K562 (cell line): Measurements from ENCODE around the gene PTGES3L. TPM values are rescaled to one million over a fixed set of nuclear protein-coding genes. Genes with fewer than 3 reads are reported as not detected.

Experiments used
- ATAC-seq: fragments of 200-7000 bp; cut with Tn5 transposase; 3 replicates; pipeline ENCODE4 v1.9.1; 2020; ENCODE audit warnings: moderate library complexity
- BruUV-seq: library from RNA; stranded (reverse); fragments of 400-500 nt; replicated peaks from 2 replicates; lab custom pipeline; 2021; lab: Mats Ljungman, UMichigan
- CTCF ChIA-PET: fragments of 300-600 bp; formaldehyde crosslinking; extraction: SDS; loops from one replicate; lab custom pipeline; 2021; ENCODE audit warnings: low intra/inter-chr PET ratio; lab: Yijun Ruan, JAX
- POLR2A ChIA-PET: fragments of 300-600, 350-650 bp; sonication (Branson Sonifier 250); formaldehyde crosslinking; extraction: SDS; loops from one replicate; lab custom pipeline; 2021; ENCODE audit warnings: antibody characterized with exemption, inconsistent platforms; lab: Yijun Ruan, JAX
- DNase-seq, 4 experiments: peaks; one replicate each; pipeline versions ENCODE4 v3.0.0 to v3.0.0-alpha.2; 2011 to 2018; ENCODE audit warnings: low spot score in 3 of 4, mixed read lengths in 3 of 4; ENCODE audit errors: extremely low read depth in 1 of 4
- FAIRE-seq: peaks from 2 replicates; lab custom pipeline; 2011; peaks lifted over from hg19 to GRCh38; lab: Jason Lieb, UNC
- H2AFZ ChIP-seq: 2 replicates; pipeline ENCODE4 v1.6.0; 2011; ENCODE audit warnings: low read depth, low read length, control low read depth, inconsistent platforms
- H3K27ac ChIP-seq: fragments of 200-600 bp; 3 replicates; pipeline ENCODE4 v1.8.0; 2011; ENCODE audit warnings: low read depth, mild to moderate bottlenecking, control low read depth, inconsistent platforms, low read length, moderate library complexity, mixed read lengths; ENCODE audit errors: extremely low read depth
- H3K27me3 ChIP-seq, 2 experiments: fragments of 300-600 bp in 1 of 2; 2 replicates in 1 of 2; 3 replicates in 1 of 2; pipeline versions ENCODE4 v1.6.0 to v1.8.0; 2011; ENCODE audit warnings: inconsistent platforms in 2 of 2, low read length in 2 of 2, mild to moderate bottlenecking in 1 of 2, mixed read lengths in 1 of 2, moderate library complexity in 1 of 2; ENCODE audit not compliant: control insufficient read depth in 2 of 2, insufficient read depth in 2 of 2
- H3K36me3 ChIP-seq: fragments of 300-600 bp; 3 replicates; pipeline ENCODE4 v1.8.0; 2011; ENCODE audit warnings: mild to moderate bottlenecking, low read length, inconsistent platforms; ENCODE audit not compliant: control insufficient read depth, insufficient read depth
- H3K4me1 ChIP-seq, 2 experiments: fragments of 200-600 bp in 1 of 2; replicated peaks in 1 of 2; 2 replicates in 1 of 2; 3 replicates in 1 of 2; pipeline versions ENCODE4 v1.5.1 to v1.8.0; 2011; ENCODE audit warnings: inconsistent platforms in 2 of 2, low read length in 2 of 2, mild to moderate bottlenecking in 1 of 2, mixed read lengths in 1 of 2, moderate library complexity in 1 of 2; ENCODE audit not compliant: control insufficient read depth in 2 of 2, insufficient read depth in 2 of 2
- H3K4me2 ChIP-seq: 2 replicates; pipeline ENCODE4 v1.6.1; 2011; ENCODE audit warnings: low read length, control low read depth, inconsistent platforms, mixed read lengths; ENCODE audit not compliant: insufficient read depth
- H3K4me3 ChIP-seq: fragments of 200-600 bp; sonication (generic), shearing (Covaris generic); 2 replicates; pipeline ENCODE4 v1.5.1; 2016; ENCODE audit warnings: control low read depth, inconsistent platforms
- H3K79me2 ChIP-seq: fragments of 200-600 bp; 3 replicates; pipeline ENCODE4 v1.8.0; 2011; ENCODE audit warnings: low read length, inconsistent platforms; ENCODE audit not compliant: control insufficient read depth, insufficient read depth
- H3K9ac ChIP-seq, 2 experiments: 2 replicates each; pipeline versions ENCODE4 v1.6.0 to v1.6.1; 2011; ENCODE audit warnings: low read depth in 2 of 2, low read length in 2 of 2, control low read depth in 1 of 2, inconsistent platforms in 1 of 2, mild to moderate bottlenecking in 1 of 2, mixed read lengths in 1 of 2; ENCODE audit not compliant: insufficient read depth in 1 of 2
- H3K9me1 ChIP-seq: one replicate; pipeline ENCODE4 v1.6.0; 2011; ENCODE audit warnings: inconsistent platforms, mild to moderate bottlenecking, low read length, moderate library complexity; ENCODE audit not compliant: control insufficient read depth, insufficient read depth
- H3K9me3 ChIP-seq: replicated peaks from 2 replicates; pipeline ENCODE4 v1.5.1; 2011; ENCODE audit warnings: low read depth, low read length, inconsistent platforms; ENCODE audit not compliant: control insufficient read depth, insufficient read depth
- H4K20me1 ChIP-seq: replicated peaks from 2 replicates; pipeline ENCODE4 v1.6.1; 2011; ENCODE audit warnings: low read length, inconsistent platforms, mixed read lengths; ENCODE audit not compliant: control insufficient read depth, insufficient read depth
- ATF1 ChIP-seq, 2 experiments: fragments of 450-650 bp in 1 of 2; IDR thresholded peaks; 2 replicates each; pipeline ENCODE4 v1.6.1; 2016; ENCODE audit warnings: missing compliant biosample characterization in 1 of 2, missing genetic modification characterization in 1 of 2
- CHAMP1 ChIP-seq: fragments of 450-650 bp; IDR thresholded peaks from 2 replicates; pipeline ENCODE4 v1.6.1; 2016; ENCODE audit warnings: mild to moderate bottlenecking
- DLX4 ChIP-seq: fragments of 250-450 bp; sonication (Bioruptor Pico); IDR thresholded peaks from 2 replicates; pipeline ENCODE4 v1.6.1; 2021; ENCODE audit warnings: mild to moderate bottlenecking
- HDAC2 ChIP-seq: fragments of 450-650 bp; IDR thresholded peaks from 2 replicates; pipeline ENCODE4 v1.6.1; 2016; ENCODE audit warnings: mild to moderate bottlenecking
- NCOR1 ChIP-seq: fragments of 450-650 bp; IDR thresholded peaks from 2 replicates; pipeline ENCODE4 v1.6.1; 2016; ENCODE audit warnings: mild to moderate bottlenecking, moderate library complexity
- REST ChIP-seq, 2 experiments: fragments of 450-650 bp; formaldehyde crosslinking in 1 of 2; IDR thresholded peaks; 2 replicates each; pipeline versions ENCODE4 v1.4.0 to v1.6.1; 2014 to 2020; ENCODE audit warnings: mild to moderate bottlenecking in 2 of 2, borderline replicate concordance in 1 of 2, low read depth in 1 of 2
- SP1 ChIP-seq: sonication (generic); formaldehyde crosslinking; IDR thresholded peaks from 2 replicates; pipeline ENCODE4 v1.8.1; 2022; ENCODE audit warnings: mild to moderate bottlenecking, missing genetic modification reagents
- TAF9B ChIP-seq: fragments of 450-650 bp; IDR thresholded peaks from 2 replicates; pipeline ENCODE4 v1.6.1; 2018; ENCODE audit warnings: mild to moderate bottlenecking; ENCODE audit not compliant: partially characterized antibody
- ZBTB34 ChIP-seq: fragments of 250-450 bp; sonication (Bioruptor Pico); IDR thresholded peaks from 2 replicates; pipeline ENCODE4 v1.8.0; 2021; ENCODE audit warnings: mild to moderate bottlenecking, moderate library complexity
- WGBS: fragments of 100-300 bp; shearing (Covaris generic); methylation state at CpG from one replicate; pipeline ENCODE4 v1.1.6; 2016; ENCODE audit warnings: low coverage, mixed read lengths; ENCODE audit not compliant: insufficient coverage; ENCODE audit errors: missing lambda C conversion rate; 5-methylcytosine and 5-hydroxymethylcytosine counted together
- in situ Hi-C: fragments of 300-500 bp; cut with MboI; formaldehyde crosslinking; loops from 4 replicates; pipeline ENCODE4 v1.15.0; 2018; ENCODE audit warnings: inconsistent platforms, mixed read lengths
- intact Hi-C: fragments of 100-400 bp; cut with micrococcal nuclease; formaldehyde crosslinking; loops from 2 replicates; pipeline ENCODE4 v1.14.2; 2022
- polyA plus RNA-seq, 8 experiments: library from polyadenylated mRNA; depleted of rRNA in 4 of 8; stranded (reverse) in 5 of 8; unstranded in 3 of 8; fragments of >200 nt; fragmentation: Nextera tagmentation in 2 of 8; fragmentation: Illumina TruSeq in 1 of 8; extraction: Ambion mirVana in 2 of 8; extraction: Trizol in 1 of 8; gene quantifications; 2 replicates each; pipeline versions ENCODE4 v1.2.1 to v1.2.3, GENCODE V29; 2011 to 2014; ENCODE audit warnings: inconsistent platforms in 1 of 8, missing spikeins in 1 of 8
- total RNA-seq, 7 experiments: library from RNA; depleted of rRNA in 6 of 7; stranded (reverse); fragments of >200 nt in 6 of 7; fragmentation: Illumina TruSeq in 2 of 7; extraction: Trizol in 2 of 7; gene quantifications; 2 replicates each; pipeline versions ENCODE4 v1.2.1 to v1.2.3, GENCODE V29; 2011 to 2021; ENCODE audit warnings: low replicate concordance in 1 of 7

The PTGES3L gene
- total and polyA plus RNA-seq, 9 of the 15 experiments (the other 6 are each of a cell fraction or from before 2014, with no cell fraction given), result 6.0 to 16.0 (median 9.6) TPM

GRCh38 chr17:42918902-42919521 is 60.9 kb downstream of the PTGES3L start:
- no peak overlapping the region for H3K27ac ChIP-seq
- ChIA-PET CTCF (no interaction called here), POLR2A (interaction anchor here (0.6 to 2.9 kb wide), 4 partner anchors 10 to 182 kb away, joined by 3 to 17 read pairs (median 4); partner anchors contain the start of gene RPL27)
- no peaks in the 10 kb centered on the region for H3K9me3 ChIP-seq
- in situ Hi-C loops (no loop called here), intact Hi-C loops (no loop called here)
- no peaks in the 10 kb centered on the region for H3K36me3 ChIP-seq
- no peak overlapping the region; the same call in 1 of the 2 replicates for H2AFZ ChIP-seq
- peak in 1 of 4 experiments; percentile 3 for DNase-seq
- no peak overlapping the region for H3K4me2 ChIP-seq
- no peaks in the 10 kb centered on the region for H3K27me3 ChIP-seq
- H3K4me1 ChIP-seq, result no peaks in the 10 kb centered on the region; a peak in 1 of 5 replicates
- WGBS, result 56% methylated on average over 3 of the region's 3 CpGs
- no peak overlapping the region for H3K4me3 ChIP-seq
- ATAC-seq, result no peak
- H3K79me2 ChIP-seq, result no peaks in the 10 kb centered on the region
- no peaks in the 10 kb centered on the region for H4K20me1 ChIP-seq
- no peak overlapping the region for H3K9ac ChIP-seq
- H3K9me1 ChIP-seq, result no peaks in the 10 kb centered on the region
- no TSS peak for BruUV-seq
- FAIRE-seq, result no peak
- no peak for TF ChIP-seq CHAMP1
- TF ChIP-seq REST (IDR thresholded peaks at IDR 0.05; ENCODE audit: borderline replicate concordance), result no peak
- no peak for TF ChIP-seq REST (CRISPR knock-in tag; IDR thresholded peaks at IDR 0.05; ENCODE audit: low read depth)
- TF ChIP-seq DLX4 (CRISPR knock-in tag), result no peak
- TF ChIP-seq NCOR1, result no peak
- no peak for TF ChIP-seq SP1 (CRISPR knock-in tag)
- no peak for TF ChIP-seq ATF1 (CRISPR knock-in tag; IDR thresholded peaks at IDR 0.05)
- TF ChIP-seq ATF1 (tag; IDR thresholded peaks at IDR 0.05), result no peak
- no peak for TF ChIP-seq HDAC2
- no peak for TF ChIP-seq ZBTB34
- no peak for TF ChIP-seq TAF9B
